ENCODE data around the gene COL18A1. TPM values are rescaled to one million over a fixed set of nuclear protein-coding genes. Genes with fewer than 3 reads are reported as not detected.

The COL18A1 gene
- total RNA-seq, 1 donor from 2014 or later, result 61.1 TPM

DNA sequence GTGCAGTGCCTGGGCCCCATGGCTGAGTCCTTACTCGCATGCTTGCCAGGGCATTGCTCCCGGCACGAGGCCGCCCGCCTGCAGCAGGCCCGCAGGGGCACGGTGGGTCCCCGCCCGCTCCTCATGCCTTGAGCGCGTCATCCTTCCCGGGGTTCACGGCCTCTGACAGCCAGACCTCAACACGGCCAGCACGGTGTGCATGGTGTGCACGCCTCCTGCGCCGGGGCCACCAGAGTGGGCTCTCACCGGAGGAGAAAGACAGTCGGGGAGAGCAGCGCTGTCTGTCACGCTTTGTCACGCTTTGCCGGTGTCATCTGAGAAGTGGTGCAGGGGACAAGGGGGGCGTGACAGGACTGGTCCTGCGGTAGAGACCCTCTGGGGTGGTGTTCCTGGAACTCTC lies 11.9 kb upstream of the COL18A1 start:
- peaks cover 4% of the 10 kb centered on the region for H3K4me1 Mint-ChIP-seq (ENCODE audit: unreplicated experiment)
- no peaks in the 10 kb centered on the region for H3K9me3 Mint-ChIP-seq (ENCODE audit: unreplicated experiment)
- no peak overlapping the region for H3K4me3 Mint-ChIP-seq (ENCODE audit: unreplicated experiment)
- H3K27me3 Mint-ChIP-seq (ENCODE audit: unreplicated experiment), result peaks cover 6% of the 10 kb centered on the region
- TF ChIP-seq, protein P1, sequence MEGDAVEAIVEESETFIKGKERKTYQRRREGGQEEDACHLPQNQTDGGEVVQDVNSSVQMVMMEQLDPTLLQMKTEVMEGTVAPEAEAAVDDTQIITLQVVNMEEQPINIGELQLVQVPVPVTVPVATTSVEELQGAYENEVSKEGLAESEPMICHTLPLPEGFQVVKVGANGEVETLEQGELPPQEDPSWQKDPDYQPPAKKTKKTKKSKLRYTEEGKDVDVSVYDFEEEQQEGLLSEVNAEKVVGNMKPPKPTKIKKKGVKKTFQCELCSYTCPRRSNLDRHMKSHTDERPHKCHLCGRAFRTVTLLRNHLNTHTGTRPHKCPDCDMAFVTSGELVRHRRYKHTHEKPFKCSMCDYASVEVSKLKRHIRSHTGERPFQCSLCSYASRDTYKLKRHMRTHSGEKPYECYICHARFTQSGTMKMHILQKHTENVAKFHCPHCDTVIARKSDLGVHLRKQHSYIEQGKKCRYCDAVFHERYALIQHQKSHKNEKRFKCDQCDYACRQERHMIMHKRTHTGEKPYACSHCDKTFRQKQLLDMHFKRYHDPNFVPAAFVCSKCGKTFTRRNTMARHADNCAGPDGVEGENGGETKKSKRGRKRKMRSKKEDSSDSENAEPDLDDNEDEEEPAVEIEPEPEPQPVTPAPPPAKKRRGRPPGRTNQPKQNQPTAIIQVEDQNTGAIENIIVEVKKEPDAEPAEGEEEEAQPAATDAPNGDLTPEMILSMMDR (IDR thresholded peaks at IDR 0.05; ENCODE audit: unreplicated experiment), result no peak
- H3K27ac Mint-ChIP-seq (ENCODE audit: unreplicated experiment), result no peak overlapping the region
- DNase-seq (ENCODE audit: low spot score), result no peak
- no peaks in the 10 kb centered on the region for H3K36me3 Mint-ChIP-seq (ENCODE audit: low read depth, unreplicated experiment)

DNA sequence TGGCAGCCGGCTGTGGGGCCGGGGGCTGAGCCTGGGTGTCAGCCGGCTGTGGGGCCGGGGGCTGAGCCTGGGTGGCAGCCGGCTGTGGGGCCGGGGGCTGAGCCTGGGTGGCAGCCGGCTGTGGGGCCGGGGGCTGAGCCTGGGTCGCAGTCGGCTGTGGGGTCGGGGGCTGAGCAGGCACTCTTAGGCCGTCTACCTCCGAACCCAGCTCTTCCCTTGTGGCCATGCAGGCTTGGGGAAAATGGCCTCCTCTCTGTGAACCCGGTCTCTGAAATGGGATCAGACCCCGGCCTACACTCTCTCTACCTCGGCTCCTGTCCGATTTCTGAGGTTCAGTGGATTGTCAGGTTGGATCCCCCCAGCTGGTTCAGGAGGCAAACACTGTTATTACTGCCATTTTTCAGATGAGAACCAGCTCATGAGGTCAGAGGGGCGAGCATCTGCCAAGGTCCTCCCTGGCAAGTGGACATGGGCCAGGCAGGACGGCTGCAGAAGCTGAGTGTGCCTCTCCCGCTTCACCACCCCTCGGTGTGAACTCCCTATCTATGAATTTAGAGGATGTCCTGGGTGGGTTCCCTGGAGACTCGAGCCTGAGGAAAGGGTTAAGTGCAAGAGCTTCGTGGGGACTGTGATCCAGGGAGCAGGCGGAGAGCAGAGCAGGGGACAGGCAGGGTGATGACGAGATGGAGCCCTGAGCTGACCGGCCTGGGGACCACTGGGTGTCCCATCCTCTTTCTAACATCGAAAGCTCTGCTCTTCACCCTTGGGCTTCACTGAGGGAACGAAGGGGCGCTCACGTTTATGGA lies 10.9 kb upstream of the COL18A1 start:
- Mint-ChIP-seq H3K27me3 (ENCODE audit: unreplicated experiment) (peaks cover 5% of the 10 kb centered on the region), H3K36me3 (ENCODE audit: low read depth, unreplicated experiment) (no peaks in the 10 kb centered on the region), H3K4me1 (ENCODE audit: unreplicated experiment) (peaks cover 4% of the 10 kb centered on the region), H3K27ac (ENCODE audit: unreplicated experiment) (no peak overlapping the region), H3K9me3 (ENCODE audit: unreplicated experiment) (no peaks in the 10 kb centered on the region), H3K4me3 (ENCODE audit: unreplicated experiment) (no peak overlapping the region)
- TF ChIP-seq, protein P1 (IDR thresholded peaks at IDR 0.05; ENCODE audit: unreplicated experiment), result no peak
- no peak for DNase-seq (ENCODE audit: low spot score)

GRCh38 chr21:45396620-45396995 lies 8.4 kb upstream of the COL18A1 start:
- Mint-ChIP-seq H3K27ac (ENCODE audit: unreplicated experiment) (no peak overlapping the region), H3K4me1 (ENCODE audit: unreplicated experiment) (peaks cover 4% of the 10 kb centered on the region), H3K36me3 (ENCODE audit: low read depth, unreplicated experiment) (no peaks in the 10 kb centered on the region), H3K27me3 (ENCODE audit: unreplicated experiment) (peaks cover 4% of the 10 kb centered on the region), H3K4me3 (ENCODE audit: unreplicated experiment) (no peak overlapping the region), H3K9me3 (ENCODE audit: unreplicated experiment) (no peaks in the 10 kb centered on the region)
- no peak for DNase-seq (ENCODE audit: low spot score)
- TF ChIP-seq, protein P1 (IDR thresholded peaks at IDR 0.05; ENCODE audit: unreplicated experiment), result no peak

DNA sequence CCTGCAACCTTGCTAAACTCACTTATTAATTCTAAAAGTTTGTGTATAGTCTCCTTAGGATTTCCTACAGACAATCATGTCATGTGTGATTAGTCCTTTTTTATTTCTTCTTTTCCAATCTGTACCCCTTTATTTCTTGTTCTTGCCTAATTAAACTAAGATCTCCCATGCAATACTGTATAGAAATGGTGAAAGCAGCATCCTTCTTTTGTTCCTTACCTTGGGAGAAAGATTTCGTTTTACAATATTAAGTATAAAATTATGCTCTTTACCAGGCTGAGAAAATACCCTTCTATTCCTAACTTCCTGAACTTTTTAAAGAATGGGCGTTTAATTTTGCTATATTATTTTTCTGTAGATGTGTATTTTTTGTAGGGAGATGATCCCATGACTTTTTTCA lies 7.6 kb upstream of the COL18A1 start:
- H3K27ac Mint-ChIP-seq (ENCODE audit: unreplicated experiment), result no peak overlapping the region
- TF ChIP-seq, protein P1 (IDR thresholded peaks at IDR 0.05; ENCODE audit: unreplicated experiment), result no peak
- H3K27me3 Mint-ChIP-seq (ENCODE audit: unreplicated experiment), result no peaks in the 10 kb centered on the region

GRCh38 chr21:45401054-45401518 lies 3.9 kb upstream of the COL18A1 start:
- H3K4me3 Mint-ChIP-seq (ENCODE audit: unreplicated experiment), result no peak overlapping the region
- no peak for DNase-seq (ENCODE audit: low spot score)
- peaks cover 5% of the 10 kb centered on the region for H3K4me1 Mint-ChIP-seq (ENCODE audit: unreplicated experiment)
- no peak overlapping the region for H3K27ac Mint-ChIP-seq (ENCODE audit: unreplicated experiment)
- TF ChIP-seq, protein P1 (IDR thresholded peaks at IDR 0.05; ENCODE audit: unreplicated experiment), result no peak
- no peaks in the 10 kb centered on the region for H3K9me3 Mint-ChIP-seq (ENCODE audit: unreplicated experiment)
- H3K36me3 Mint-ChIP-seq (ENCODE audit: low read depth, unreplicated experiment), result peaks cover 3% of the 10 kb centered on the region
- peaks cover 8% of the 10 kb centered on the region for H3K27me3 Mint-ChIP-seq (ENCODE audit: unreplicated experiment)

More for the DNA sequence above, 7.6 kb upstream of the COL18A1 start:
- no peak for DNase-seq (ENCODE audit: low spot score)
- Mint-ChIP-seq H3K4me1 (ENCODE audit: unreplicated experiment) (no peaks in the 10 kb centered on the region), H3K36me3 (ENCODE audit: low read depth, unreplicated experiment) (no peaks in the 10 kb centered on the region), H3K9me3 (ENCODE audit: unreplicated experiment) (no peaks in the 10 kb centered on the region), H3K4me3 (ENCODE audit: unreplicated experiment) (no peak overlapping the region)

All from endothelial cell (in vitro differentiated cells).